Activated CD8-positive, alpha-beta memory T cell treated with anti-CD3 and anti-CD28 coated beads, Interleukin-2, amount 50 U/mL, for 1 hour (primary cell): ENCODE measurements around the gene CRYGS.
"Not testable (repeated sequence)": the region's sequence is repeated elsewhere in the genome, so short reads cannot be mapped to it uniquely, and the experiment has no call there.

Experiments used
- DNase-seq: peaks from one replicate; pipeline ENCODE4 v3.0.0-alpha.2; 2020; ENCODE audit errors: extremely low read depth

The CRYGS gene

GRCh38 chr3:186519021-186519658 is 25.0 kb downstream of the CRYGS start:
- DNase-seq = peak; percentile 37

- no peak for DNase-seq
Measured at GRCh38 chr3:186517218-186517617, 27.0 kb downstream of the CRYGS start.

- DNase-seq = no peak
Measured at GRCh38 chr3:186516646-186517045, 27.5 kb downstream of the CRYGS start.

GRCh38 chr3:186515125-186515524 is 29.1 kb downstream of the CRYGS start:
- no peak for DNase-seq

- DNase-seq = no peak
Measured at GRCh38 chr3:186514296-186515002, 29.7 kb downstream of the CRYGS start.

- DNase-seq = no peak
Measured at GRCh38 chr3:186513386-186513785, 30.8 kb downstream of the CRYGS start.

GRCh38 chr3:186512570-186513302 is 31.4 kb downstream of the CRYGS start:
- no peak for DNase-seq

GRCh38 chr3:186511702-186512101 is 32.5 kb downstream of the CRYGS start:
- no peak for DNase-seq

- DNase-seq = no peak
Measured at GRCh38 chr3:186511245-186511644, 32.9 kb downstream of the CRYGS start.

- no peak for DNase-seq
Measured at GRCh38 chr3:186510374-186511079, 33.7 kb downstream of the CRYGS start.

GRCh38 chr3:186509423-186509822 is 34.8 kb downstream of the CRYGS start:
- DNase-seq = no peak

GRCh38 chr3:186506857-186507256 is 37.3 kb downstream of the CRYGS start:
- no peak for DNase-seq

- no peak for DNase-seq
Measured at GRCh38 chr3:186506191-186506739, 37.9 kb downstream of the CRYGS start.

- DNase-seq = no peak
Measured at GRCh38 chr3:186502966-186503712, 41.0 kb downstream of the CRYGS start.

- DNase-seq = no peak
Measured at GRCh38 chr3:186502138-186502948, 41.8 kb downstream of the CRYGS start.

GRCh38 chr3:186499949-186500348 is 44.2 kb downstream of the CRYGS start:
- DNase-seq = not testable (repeated sequence)

- DNase-seq = not testable (repeated sequence)
Measured at GRCh38 chr3:186498022-186498421, 46.2 kb downstream of the CRYGS start.

GRCh38 chr3:186497608-186498007 is 46.6 kb downstream of the CRYGS start:
- no peak for DNase-seq

GRCh38 chr3:186496635-186497034 is 47.5 kb downstream of the CRYGS start:
- DNase-seq = no peak

- DNase-seq = no peak
Measured at GRCh38 chr3:186496016-186496415, 48.2 kb downstream of the CRYGS start.
